Sigmoid colon (tissue), 4 donors: ENCODE measurements around the gene LNPK.
"Not testable (repeated sequence)": the region's sequence is repeated elsewhere in the genome, so short reads cannot be mapped to it uniquely, and the experiment has no call there.

Experiments used
- CTCF ChIP-seq, 4 experiments: fragments of 450-650 bp in 3 of 4; fragments of 200-600 bp in 1 of 4; IDR thresholded peaks; one replicate each; pipeline ENCODE4 v1.5.1; 2016 to 2019; ENCODE audit warnings: antibody characterized with exemption in 4 of 4, mild to moderate bottlenecking in 3 of 4, moderate library complexity in 2 of 4
- POLR2AphosphoS5 ChIP-seq, 4 donors: sonication (generic); formaldehyde crosslinking; IDR thresholded peaks; one replicate each; pipeline ENCODE4 v1.6.1; 2017; ENCODE audit warnings: antibody characterized with exemption in 4 of 4

GRCh38 chr2:175913849-175914743 is 88.0 kb downstream of the LNPK start:
- TF ChIP-seq CTCF, POLR2AphosphoS5 (IDR thresholded peaks at IDR 0.05): not testable (repeated sequence)
